GM12891 (cell line): Measurements from ENCODE around the gene MAP3K1.

Source experiments
- PAX5 ChIP-seq: IDR thresholded peaks from 2 replicates; pipeline ENCODE4 v1.6.1; 2011; ENCODE audit warnings: low read length, moderate library complexity, mild to moderate bottlenecking; ENCODE audit not compliant: insufficient read depth, severe bottlenecking
- POLR2A ChIP-seq: IDR thresholded peaks from 2 replicates; pipeline ENCODE4 v1.6.1; 2011; ENCODE audit warnings: low read depth, low read length, control low read depth
- POLR2AphosphoS5 ChIP-seq: IDR thresholded peaks from 2 replicates; pipeline ENCODE4 v1.6.1; 2011; ENCODE audit warnings: low read depth, low read length, control low read depth
- SPI1 ChIP-seq: IDR thresholded peaks from 2 replicates; pipeline ENCODE4 v1.6.1; 2011; ENCODE audit warnings: low read depth, low read length, control low read depth

GRCh38 chr5:56774957-56775356 lies 40.4 kb upstream of the MAP3K1 start:
- TF ChIP-seq POLR2A = no peak
- no peak for TF ChIP-seq POLR2AphosphoS5
- no peak for TF ChIP-seq SPI1
- TF ChIP-seq PAX5 = no peak
